DND-41 (cell line): ENCODE data around the gene THRB.

Source experiments
- ATAC-seq: fragments of 200-7000 bp; cut with Tn5 transposase; 3 replicates; pipeline ENCODE4 v1.9.1; 2021; ENCODE audit warnings: low read depth; ENCODE audit not compliant: insufficient read depth
- DNase-seq: peaks from one replicate; pipeline ENCODE4 v3.0.0-alpha.2; 2020
- H2AFZ ChIP-seq: 2 replicates; pipeline ENCODE4 v1.6.0; 2012; ENCODE audit warnings: low read depth, low read length
- H3K27ac ChIP-seq: 2 replicates; pipeline ENCODE4 v1.5.1; 2012; ENCODE audit warnings: low read length, inconsistent platforms
- H3K27me3 ChIP-seq: fragments of 200-600 bp; sonication (generic); 2 replicates; pipeline ENCODE4 v1.6.0; 2012; ENCODE audit warnings: low read length, mild to moderate bottlenecking, inconsistent platforms; ENCODE audit not compliant: insufficient read depth, poor library complexity
- H3K36me3 ChIP-seq: 2 replicates; pipeline ENCODE4 v1.5.1; 2012; ENCODE audit warnings: low read length, inconsistent platforms; ENCODE audit not compliant: insufficient read depth
- H3K4me1 ChIP-seq: 2 replicates; pipeline ENCODE4 v1.5.1; 2012; ENCODE audit warnings: mild to moderate bottlenecking, low read length; ENCODE audit not compliant: insufficient read depth
- H3K4me2 ChIP-seq: 2 replicates; pipeline ENCODE4 v1.6.0; 2012; ENCODE audit warnings: mild to moderate bottlenecking, moderate library complexity, low read length, inconsistent platforms; ENCODE audit not compliant: insufficient read depth
- H3K4me3 ChIP-seq, 2 experiments: fragments of 200-600 bp in 1 of 2; shearing (Covaris generic) in 1 of 2; 2 replicates each; pipeline ENCODE4 v1.5.1; 2012 to 2016; ENCODE audit warnings: inconsistent platforms in 2 of 2, low read length in 2 of 2, mild to moderate bottlenecking in 2 of 2, low read depth in 1 of 2, moderate library complexity in 1 of 2
- H3K79me2 ChIP-seq: 2 replicates; pipeline ENCODE4 v1.6.0; 2012; ENCODE audit warnings: low read length, inconsistent platforms; ENCODE audit not compliant: insufficient read depth
- H3K9ac ChIP-seq: 2 replicates; pipeline ENCODE4 v1.6.0; 2012; ENCODE audit warnings: low read depth, mild to moderate bottlenecking, inconsistent platforms, low read length, moderate library complexity
- H3K9me3 ChIP-seq: 2 replicates; pipeline ENCODE4 v1.5.1; 2012; ENCODE audit warnings: low read length, moderate library complexity, mild to moderate bottlenecking, inconsistent platforms; ENCODE audit not compliant: insufficient read depth, severe bottlenecking
- H4K20me1 ChIP-seq: 2 replicates; pipeline ENCODE4 v1.6.0; 2012; ENCODE audit warnings: low read length; ENCODE audit not compliant: insufficient read depth
- EZH2 ChIP-seq: IDR thresholded peaks from 3 replicates; pipeline ENCODE4 v1.6.1; 2012; ENCODE audit warnings: borderline replicate concordance, low read depth, mild to moderate bottlenecking, moderate library complexity, low read length, inconsistent platforms; ENCODE audit not compliant: severe bottlenecking
- TF ChIP-seq, protein P1 (sequence below): IDR thresholded peaks from 2 replicates; pipeline ENCODE4 v1.5.1; 2012; ENCODE audit warnings: borderline replicate concordance, low read length, moderate library complexity, mild to moderate bottlenecking; ENCODE audit not compliant: poor library complexity, severe bottlenecking; ENCODE audit errors: extremely low read depth

Gene THRB

DNA sequence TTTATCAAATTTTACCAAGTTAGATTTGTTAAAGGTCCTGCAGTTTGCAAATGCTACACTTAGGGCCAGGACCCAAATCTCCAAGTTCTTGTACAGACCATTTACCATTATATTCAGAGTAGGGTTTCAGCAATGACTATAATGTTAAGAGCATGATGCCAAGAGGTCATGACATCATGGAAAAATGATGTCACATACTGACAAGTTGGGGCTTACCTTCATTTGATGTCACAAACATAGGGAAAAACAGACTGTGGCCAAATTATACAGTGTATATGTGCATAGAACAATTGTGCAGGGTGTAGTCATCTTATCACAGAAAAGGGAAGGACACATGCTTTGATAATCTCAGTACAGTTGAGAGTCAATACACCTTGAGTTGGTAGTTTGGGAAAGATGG, 10.1 kb upstream of the THRB start:
- Histone ChIP-seq H3K9ac (no peak overlapping the region), H3K4me2 (no peak overlapping the region), H3K27ac (no peak overlapping the region), H4K20me1 (no peaks in the 10 kb centered on the region), H3K4me1 (no peaks in the 10 kb centered on the region), H3K9me3 (no peaks in the 10 kb centered on the region), H3K79me2 (no peaks in the 10 kb centered on the region), H3K4me3 (no peak overlapping the region), H2AFZ (no peak overlapping the region), H3K27me3 (no peaks in the 10 kb centered on the region), H3K36me3 (no peaks in the 10 kb centered on the region)
- no peak for TF ChIP-seq EZH2
- TF ChIP-seq, protein P1, sequence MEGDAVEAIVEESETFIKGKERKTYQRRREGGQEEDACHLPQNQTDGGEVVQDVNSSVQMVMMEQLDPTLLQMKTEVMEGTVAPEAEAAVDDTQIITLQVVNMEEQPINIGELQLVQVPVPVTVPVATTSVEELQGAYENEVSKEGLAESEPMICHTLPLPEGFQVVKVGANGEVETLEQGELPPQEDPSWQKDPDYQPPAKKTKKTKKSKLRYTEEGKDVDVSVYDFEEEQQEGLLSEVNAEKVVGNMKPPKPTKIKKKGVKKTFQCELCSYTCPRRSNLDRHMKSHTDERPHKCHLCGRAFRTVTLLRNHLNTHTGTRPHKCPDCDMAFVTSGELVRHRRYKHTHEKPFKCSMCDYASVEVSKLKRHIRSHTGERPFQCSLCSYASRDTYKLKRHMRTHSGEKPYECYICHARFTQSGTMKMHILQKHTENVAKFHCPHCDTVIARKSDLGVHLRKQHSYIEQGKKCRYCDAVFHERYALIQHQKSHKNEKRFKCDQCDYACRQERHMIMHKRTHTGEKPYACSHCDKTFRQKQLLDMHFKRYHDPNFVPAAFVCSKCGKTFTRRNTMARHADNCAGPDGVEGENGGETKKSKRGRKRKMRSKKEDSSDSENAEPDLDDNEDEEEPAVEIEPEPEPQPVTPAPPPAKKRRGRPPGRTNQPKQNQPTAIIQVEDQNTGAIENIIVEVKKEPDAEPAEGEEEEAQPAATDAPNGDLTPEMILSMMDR, result no peak
- DNase-seq (no peak), ATAC-seq (no peak)

GRCh38 chr3:24503616-24504113, 9.0 kb upstream of the THRB start:
- no peaks in the 10 kb centered on the region for H3K9me3 ChIP-seq
- ATAC-seq (no peak), DNase-seq (no peak)
- H3K4me1 ChIP-seq, result no peaks in the 10 kb centered on the region
- H3K79me2 ChIP-seq, result no peaks in the 10 kb centered on the region
- H3K27ac ChIP-seq, result no peak overlapping the region
- H4K20me1 ChIP-seq, result no peaks in the 10 kb centered on the region
- H3K27me3 ChIP-seq, result no peaks in the 10 kb centered on the region
- H3K4me2 ChIP-seq, result no peak overlapping the region
- no peak overlapping the region for H2AFZ ChIP-seq
- TF ChIP-seq EZH2, result no peak
- TF ChIP-seq, protein P1, result no peak
- H3K36me3 ChIP-seq, result no peaks in the 10 kb centered on the region
- no peak overlapping the region for H3K4me3 ChIP-seq
- H3K9ac ChIP-seq, result no peak overlapping the region

DNA sequence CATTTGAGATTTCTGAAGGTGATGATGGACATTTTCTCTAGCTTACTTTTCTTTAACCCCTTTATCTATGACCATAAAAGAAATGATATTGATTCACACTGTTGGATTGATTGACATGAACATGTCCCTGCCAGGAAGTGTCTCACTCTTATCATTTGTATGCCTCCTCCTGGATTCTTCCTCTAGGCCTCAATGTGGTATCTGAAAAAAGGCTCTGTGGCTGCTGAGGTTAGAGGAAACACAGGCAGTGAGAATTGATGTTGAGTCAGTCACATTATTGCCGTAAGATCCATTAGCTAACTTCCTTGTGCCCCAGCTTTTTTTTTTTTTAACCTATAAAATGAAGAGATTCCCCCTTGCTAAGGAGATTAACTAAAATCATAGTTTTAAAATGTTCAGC, 8.0 kb upstream of the THRB start:
- Histone ChIP-seq H2AFZ (no peak overlapping the region), H3K79me2 (no peaks in the 10 kb centered on the region), H3K4me1 (no peaks in the 10 kb centered on the region), H3K4me3 (no peak overlapping the region), H4K20me1 (no peaks in the 10 kb centered on the region), H3K9me3 (no peaks in the 10 kb centered on the region), H3K36me3 (no peaks in the 10 kb centered on the region), H3K27me3 (no peaks in the 10 kb centered on the region), H3K9ac (no peak overlapping the region), H3K27ac (no peak overlapping the region), H3K4me2 (no peak overlapping the region)
- DNase-seq, result no peak
- TF ChIP-seq, protein P1, result no peak
- TF ChIP-seq EZH2, result no peak
- no peak for ATAC-seq

GRCh38 chr3:24500806-24501205, 6.2 kb upstream of the THRB start:
- Histone ChIP-seq H3K4me2 (no peak overlapping the region), H3K27ac (no peak overlapping the region), H3K36me3 (no peaks in the 10 kb centered on the region), H3K9me3 (no peaks in the 10 kb centered on the region), H3K4me1 (no peaks in the 10 kb centered on the region), H3K27me3 (no peaks in the 10 kb centered on the region), H3K9ac (no peak overlapping the region), H3K4me3 (no peak overlapping the region), H4K20me1 (no peaks in the 10 kb centered on the region), H3K79me2 (no peaks in the 10 kb centered on the region), H2AFZ (no peak overlapping the region)
- TF ChIP-seq EZH2, result no peak
- TF ChIP-seq, protein P1, result no peak
- ATAC-seq (no peak), DNase-seq (no peak)
